NK-92 (cell line): ENCODE data around the gene COG5.

ENCODE experiments used
- DNase-seq: peaks from one replicate; lab custom pipeline; 2025; ENCODE audit not compliant: unreplicated experiment; lab: John Stamatoyannopoulos, UW

COG5 gene

GRCh38 chr7:107505997-107506673 lies 57.6 kb downstream of the COG5 start:
- DNase-seq = no peak

GRCh38 chr7:107505362-107505761 lies 58.4 kb downstream of the COG5 start:
- DNase-seq = no peak

- DNase-seq = no peak
Measured at GRCh38 chr7:107503687-107504086, 60.0 kb downstream of the COG5 start.

- DNase-seq = no peak
Measured at GRCh38 chr7:107502797-107503196, 60.9 kb downstream of the COG5 start.

GRCh38 chr7:107502154-107502553 lies 61.6 kb downstream of the COG5 start:
- DNase-seq = no peak

- no peak for DNase-seq
Measured at GRCh38 chr7:107501593-107501992, 62.1 kb downstream of the COG5 start.

- DNase-seq = no peak
Measured at GRCh38 chr7:107499731-107500130, 64.0 kb downstream of the COG5 start.

- no peak for DNase-seq
Measured at GRCh38 chr7:107495516-107495915, 68.2 kb downstream of the COG5 start.

GRCh38 chr7:107494884-107495283 lies 68.8 kb downstream of the COG5 start:
- DNase-seq = no peak

- no peak for DNase-seq
Measured at GRCh38 chr7:107494315-107494751, 69.4 kb downstream of the COG5 start.

GRCh38 chr7:107492875-107493274 lies 70.8 kb downstream of the COG5 start:
- DNase-seq = no peak

GRCh38 chr7:107486041-107486440 lies 77.7 kb downstream of the COG5 start:
- no peak for DNase-seq

- no peak for DNase-seq
Measured at GRCh38 chr7:107482571-107482970, 81.1 kb downstream of the COG5 start.

- DNase-seq = no peak
Measured at GRCh38 chr7:107480932-107481331, 82.8 kb downstream of the COG5 start.

GRCh38 chr7:107479303-107479702 lies 84.4 kb downstream of the COG5 start:
- no peak for DNase-seq

GRCh38 chr7:107474104-107474521 lies 89.6 kb downstream of the COG5 start:
- DNase-seq = no peak

GRCh38 chr7:107472116-107472515 lies 91.6 kb downstream of the COG5 start:
- DNase-seq = no peak

GRCh38 chr7:107471292-107472070 lies 92.2 kb downstream of the COG5 start:
- DNase-seq = no peak

GRCh38 chr7:107469929-107470328 lies 93.8 kb downstream of the COG5 start, which contains the start of gene GPR22:
Gene GPR22 (plus strand): TSS chr7:107470057. CDS start chr7:107474061, 4,004 bp downstream.
- no peak for DNase-seq

GRCh38 chr7:107468824-107469223 lies 94.9 kb downstream of the COG5 start:
- DNase-seq = no peak

GRCh38 chr7:107467972-107468371 lies 95.7 kb downstream of the COG5 start:
- DNase-seq = no peak

- no peak for DNase-seq
Measured at GRCh38 chr7:107464666-107465226, 99.0 kb downstream of the COG5 start.
